HG02610 (cell line): Measurements from ENCODE around the gene SPATA31D4.

ENCODE experiments used
- ATAC-seq: cut with Tn5 transposase; IDR thresholded peaks from one replicate; pipeline ENCODE4 v1.9.1; 2021; ENCODE audit warnings: mild to moderate bottlenecking, moderate library complexity; ENCODE audit not compliant: unreplicated experiment

SPATA31D4 gene

DNA sequence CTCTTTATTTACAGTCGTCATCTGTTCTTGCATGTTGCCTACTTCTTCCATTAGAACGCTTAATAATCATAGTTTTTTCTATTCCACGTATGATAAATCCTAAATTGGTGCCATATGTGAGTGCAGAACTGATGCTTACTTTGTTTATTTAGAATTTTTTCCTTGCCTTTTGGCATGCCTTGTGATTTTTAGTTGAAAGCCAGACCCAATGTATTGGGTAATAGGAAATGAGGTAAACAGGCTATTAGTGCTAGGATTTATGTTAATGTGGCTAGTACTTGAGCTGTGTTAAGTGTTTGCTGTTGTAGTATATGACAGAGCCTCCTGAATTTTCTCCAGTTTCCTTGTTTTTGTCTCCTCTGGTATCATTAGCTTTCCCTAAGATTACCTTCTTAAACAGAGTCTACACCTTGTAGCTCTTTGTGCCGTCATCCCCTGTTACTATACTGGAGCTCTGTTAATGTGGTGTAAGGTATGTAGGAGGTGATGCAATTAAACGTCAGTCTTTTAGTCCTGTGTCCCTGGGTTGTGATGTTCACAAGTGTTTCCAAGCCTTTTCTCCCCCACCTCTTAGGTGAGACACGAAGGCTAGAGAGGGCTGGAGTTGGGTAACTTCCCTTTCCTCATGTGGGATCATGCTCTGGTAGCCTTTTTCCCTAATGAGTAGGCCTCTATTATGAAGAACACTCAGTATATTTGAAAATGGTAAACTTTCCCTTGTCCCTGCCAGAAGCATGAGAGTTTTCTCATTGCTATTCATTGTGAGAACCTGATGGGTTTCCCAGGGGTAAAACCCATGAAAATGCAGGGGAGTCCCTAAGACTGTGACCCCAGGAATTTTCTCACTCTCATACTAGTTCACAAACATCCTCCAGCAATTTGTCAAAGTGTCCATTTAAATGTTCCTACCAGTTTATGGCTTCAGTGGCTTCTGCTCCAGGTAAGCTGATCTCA, 36.3 kb downstream of the SPATA31D4 start:
- ATAC-seq = peak; percentile 64

DNA sequence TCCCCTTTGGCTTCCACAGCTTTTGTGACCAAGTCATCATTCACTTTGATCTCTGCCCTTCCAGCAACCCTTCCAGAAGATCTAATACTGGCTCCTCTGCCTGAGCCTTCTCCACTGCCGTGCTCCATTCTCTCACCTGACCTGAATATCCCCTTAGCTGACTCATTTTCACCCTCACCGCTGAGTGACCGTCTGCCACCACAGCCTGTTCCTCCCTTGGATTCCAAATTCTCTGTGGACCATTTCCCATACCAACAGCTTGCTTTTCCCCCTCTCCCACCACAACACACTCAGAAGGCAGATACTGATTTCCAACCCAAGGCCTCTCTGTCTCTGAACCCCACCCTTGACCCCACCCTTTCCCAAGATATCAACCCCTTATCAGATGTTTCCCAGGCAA, 39.8 kb downstream of the SPATA31D4 start:
- no peak for ATAC-seq

- ATAC-seq = no peak
These were observed 41.7 kb downstream of the SPATA31D4 start for GRCh38 chr9:81969971-81970370.

- no peak for ATAC-seq
These were observed 43.5 kb downstream of the SPATA31D4 start for GRCh38 chr9:81971727-81972126.

- ATAC-seq = no peak
These were observed 46.5 kb downstream of the SPATA31D4 start for GRCh38 chr9:81974764-81975163.

- no peak for ATAC-seq
These were observed 48.1 kb downstream of the SPATA31D4 start for GRCh38 chr9:81976351-81976750.

DNA sequence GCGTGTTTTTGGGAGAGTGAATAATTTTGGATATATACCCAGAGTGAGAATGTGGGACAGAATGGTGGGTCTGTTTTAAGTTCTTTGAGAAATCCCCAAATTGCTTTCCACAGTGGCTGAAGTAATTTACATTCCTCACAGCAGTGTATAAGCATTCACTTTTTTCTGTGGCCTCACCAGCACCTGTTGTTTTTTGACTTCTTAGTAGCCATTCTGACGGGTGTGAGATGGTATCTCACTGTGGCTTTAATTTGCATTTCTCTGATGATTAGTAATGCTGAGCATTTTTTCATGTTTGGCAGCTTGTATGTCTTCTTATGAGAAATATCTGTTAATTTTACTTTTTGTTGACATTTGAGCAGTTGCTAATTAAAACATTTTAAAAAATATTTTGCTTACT, 51.0 kb downstream of the SPATA31D4 start:
- peak; percentile 69 for ATAC-seq

- no peak for ATAC-seq
These were observed 52.3 kb downstream of the SPATA31D4 start for GRCh38 chr9:81980568-81980967.

DNA sequence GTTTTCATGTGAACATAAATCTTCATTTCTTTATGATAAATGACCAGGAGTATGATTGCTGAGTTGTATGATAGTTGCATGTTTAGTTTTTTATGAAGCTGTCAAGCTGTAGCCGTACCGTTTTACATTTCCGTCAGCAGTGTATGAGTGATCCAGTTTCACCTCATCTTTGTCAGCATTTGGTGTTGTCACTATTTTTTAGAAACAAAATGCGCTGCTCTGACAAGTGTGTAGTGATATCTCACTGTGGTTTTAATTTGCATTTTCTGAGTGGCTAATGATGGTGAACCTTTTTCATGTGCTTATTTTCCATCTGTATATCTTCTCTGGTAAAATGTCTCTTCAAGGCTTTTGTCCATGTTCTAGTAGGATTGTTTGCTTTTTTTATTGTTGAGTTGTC, 53.7 kb downstream of the SPATA31D4 start:
- ATAC-seq = no peak
